Mesodermal cell (in vitro differentiated cells): ENCODE measurements around the gene TMA7B.

Experiments used
- H3K27ac ChIP-seq: 2 replicates; pipeline ENCODE4 v1.7.0; 2013; ENCODE audit warnings: mild to moderate bottlenecking, low read depth, low read length, moderate library complexity; ENCODE audit not compliant: severe bottlenecking
- H3K36me3 ChIP-seq: 2 replicates; pipeline ENCODE4 v1.7.1; 2013; ENCODE audit warnings: mild to moderate bottlenecking, low read length, moderate library complexity; ENCODE audit not compliant: control insufficient read depth, insufficient read depth
- H3K4me1 ChIP-seq: one replicate; pipeline ENCODE4 v1.7.1; 2013; ENCODE audit warnings: mild to moderate bottlenecking, low read length; ENCODE audit not compliant: insufficient read depth, control insufficient read depth, poor library complexity, severe bottlenecking
- H3K4me3 ChIP-seq: 2 replicates; pipeline ENCODE4 v1.7.0; 2013; ENCODE audit warnings: low read length, control low read depth, mild to moderate bottlenecking; ENCODE audit not compliant: insufficient read depth, poor library complexity, severe bottlenecking; ENCODE audit errors: extremely low read depth
- H3K9me3 ChIP-seq: 2 replicates; pipeline ENCODE4 v1.7.1; 2013; ENCODE audit warnings: mild to moderate bottlenecking, low read length, moderate library complexity; ENCODE audit not compliant: control insufficient read depth
- WGBS, 2 experiments: methylation state at CpG; one replicate each; pipeline ENCODE4 v1.1.5; 2013; ENCODE audit warnings: missing lambda C conversion rate in 2 of 2; ENCODE audit not compliant: insufficient coverage in 2 of 2; 5-methylcytosine and 5-hydroxymethylcytosine counted together

Gene TMA7B

GRCh38 chr22:39994566-39995392 is 34.6 kb downstream of the TMA7B start, which contains the start of gene FAM83F:
Gene FAM83F (plus strand): TSS chr22:39994954. CDS start chr22:39995043, 89 bp downstream.
- Histone ChIP-seq H3K36me3 (no peaks in the 10 kb centered on the region), H3K4me3 (peak within 1 kb of the TSS; percentile 5), H3K27ac (no peak within 1 kb of the TSS), H3K9me3 (no peaks in the 10 kb centered on the region), H3K4me1 (peaks cover 25% of the 10 kb centered on the region)
- WGBS, 2 experiments = 18% methylated on average over 107 of the region's 115 CpGs

DNA sequence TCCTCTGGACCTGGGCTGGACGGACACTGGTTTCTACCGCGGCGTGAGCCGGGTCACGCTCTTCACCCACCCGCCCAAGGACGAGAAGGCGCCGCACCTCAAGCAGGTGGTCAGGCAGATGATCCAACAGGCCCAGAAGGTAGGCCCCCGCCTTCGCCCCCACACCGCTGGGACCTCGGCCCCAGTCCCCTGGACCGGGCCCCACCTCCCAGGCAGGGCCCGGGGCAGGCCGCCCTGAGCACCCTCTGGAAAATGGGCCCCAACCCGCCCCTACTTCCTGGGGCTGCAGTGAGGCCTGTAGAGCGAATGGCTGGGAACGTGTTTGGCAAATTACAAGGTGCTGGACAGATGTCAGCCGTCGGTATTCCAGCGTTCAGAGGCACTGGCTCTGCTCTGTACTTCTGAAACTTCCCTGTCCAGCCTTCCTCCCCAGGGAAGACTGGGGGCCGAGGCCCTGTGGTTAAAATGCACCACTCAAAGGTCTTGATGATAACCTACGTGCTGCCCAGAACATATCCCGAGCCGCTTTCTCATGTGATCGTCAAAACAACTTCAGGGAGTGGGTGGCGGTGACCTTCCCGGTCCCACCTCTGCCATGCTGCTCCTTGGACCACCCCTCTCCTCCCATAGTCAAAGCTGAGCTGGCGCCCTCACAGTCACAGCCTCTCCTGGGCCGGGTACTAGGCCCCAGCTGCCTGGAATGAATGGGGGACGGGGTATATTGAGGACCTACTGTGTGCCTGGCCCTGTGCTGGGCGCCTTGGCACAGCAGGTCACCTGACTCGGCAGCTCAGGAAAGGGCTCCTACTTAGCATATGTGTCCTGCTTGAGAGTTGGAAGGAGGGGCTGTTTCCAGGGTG is 35.4 kb downstream of the TMA7B start:
- H3K9me3 ChIP-seq = no peaks in the 10 kb centered on the region
- peaks cover 29% of the 10 kb centered on the region for H3K4me1 ChIP-seq
- peak overlapping the region; percentile 5 for H3K4me3 ChIP-seq
- H3K36me3 ChIP-seq = no peaks in the 10 kb centered on the region
- no peak overlapping the region for H3K27ac ChIP-seq
- WGBS, 2 experiments = 81 to 85% methylated on average over 31 to 34 of the region's 35 CpGs

DNA sequence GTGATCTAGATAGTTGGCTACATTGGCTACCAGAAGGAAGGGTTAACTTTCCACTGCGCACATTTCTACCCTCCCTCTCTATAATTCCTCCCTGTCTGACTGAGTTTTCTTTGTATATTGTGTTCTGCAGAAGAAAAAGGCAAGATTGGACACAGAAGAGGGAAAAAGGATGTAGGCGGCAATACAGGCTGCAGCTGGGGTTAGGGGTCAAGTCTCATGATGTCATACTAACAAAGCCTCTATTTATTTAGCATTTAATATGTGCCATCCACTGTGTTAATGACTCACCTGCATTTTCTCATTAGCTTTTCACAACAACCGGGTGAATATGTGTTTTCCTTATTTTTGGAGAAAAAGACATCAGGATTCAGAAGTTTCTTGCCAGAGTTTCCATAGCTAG is 36.5 kb downstream of the TMA7B start:
- H3K36me3 ChIP-seq = no peaks in the 10 kb centered on the region
- no peak overlapping the region for H3K4me3 ChIP-seq
- no CpG with 5 or more reads among the region's 3 CpGs for WGBS, 2 experiments
- no peak overlapping the region for H3K27ac ChIP-seq
- H3K4me1 ChIP-seq = peaks cover 38% of the 10 kb centered on the region
- H3K9me3 ChIP-seq = no peaks in the 10 kb centered on the region

- Histone ChIP-seq H3K9me3 (no peaks in the 10 kb centered on the region), H3K36me3 (no peaks in the 10 kb centered on the region), H3K4me3 (no peak overlapping the region), H3K27ac (no peak overlapping the region), H3K4me1 (peaks cover 40% of the 10 kb centered on the region)
- WGBS, 2 experiments = 75 to 77% methylated on average over 3 of the region's 3 CpGs
Observed at GRCh38 chr22:39997421-39997820, 37.2 kb downstream of the TMA7B start.

DNA sequence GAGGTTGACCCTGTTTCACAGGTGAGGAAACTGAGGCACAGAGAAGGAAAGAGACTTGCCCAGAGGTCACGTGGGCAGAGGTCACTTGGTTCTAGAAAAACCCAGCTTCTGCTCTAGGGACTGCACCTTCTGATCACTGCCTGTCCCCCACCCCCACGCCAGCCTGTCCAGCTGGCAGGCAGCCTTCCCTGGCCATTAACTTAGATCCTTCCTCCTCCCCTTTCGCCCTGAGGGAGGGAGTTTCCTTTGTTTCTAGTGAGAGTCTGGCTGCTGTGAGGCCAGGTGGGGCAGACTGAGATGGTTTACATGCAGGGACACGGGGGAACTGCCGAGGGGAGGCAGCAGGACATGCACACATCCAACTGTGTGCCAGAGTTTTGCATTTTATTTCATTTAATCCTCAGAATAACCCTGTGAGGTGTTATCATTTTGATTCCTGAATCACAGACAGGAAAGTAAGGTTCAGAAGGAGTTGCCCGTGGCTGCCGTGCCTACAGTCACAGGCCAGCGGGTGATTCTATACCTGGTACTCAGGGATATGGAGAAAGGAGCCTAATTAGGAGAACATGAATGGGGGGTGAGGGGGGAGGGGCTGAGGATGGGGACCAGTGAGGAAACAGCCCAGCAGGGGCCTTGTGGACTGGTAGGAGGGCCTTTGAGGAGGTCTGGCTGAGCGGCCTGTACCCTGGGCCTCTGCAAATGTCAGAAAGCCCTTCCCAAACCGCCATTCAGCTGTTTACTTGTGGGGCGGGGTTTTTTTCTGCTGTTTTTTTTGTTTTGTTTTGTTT is 37.9 kb downstream of the TMA7B start:
- Histone ChIP-seq H3K36me3 (no peaks in the 10 kb centered on the region), H3K9me3 (no peaks in the 10 kb centered on the region), H3K4me3 (no peak overlapping the region), H3K4me1 (peaks cover 40% of the 10 kb centered on the region), H3K27ac (no peak overlapping the region)
- WGBS, 2 experiments = 22 to 27% methylated on average over 5 to 7 of the region's 11 CpGs

DNA sequence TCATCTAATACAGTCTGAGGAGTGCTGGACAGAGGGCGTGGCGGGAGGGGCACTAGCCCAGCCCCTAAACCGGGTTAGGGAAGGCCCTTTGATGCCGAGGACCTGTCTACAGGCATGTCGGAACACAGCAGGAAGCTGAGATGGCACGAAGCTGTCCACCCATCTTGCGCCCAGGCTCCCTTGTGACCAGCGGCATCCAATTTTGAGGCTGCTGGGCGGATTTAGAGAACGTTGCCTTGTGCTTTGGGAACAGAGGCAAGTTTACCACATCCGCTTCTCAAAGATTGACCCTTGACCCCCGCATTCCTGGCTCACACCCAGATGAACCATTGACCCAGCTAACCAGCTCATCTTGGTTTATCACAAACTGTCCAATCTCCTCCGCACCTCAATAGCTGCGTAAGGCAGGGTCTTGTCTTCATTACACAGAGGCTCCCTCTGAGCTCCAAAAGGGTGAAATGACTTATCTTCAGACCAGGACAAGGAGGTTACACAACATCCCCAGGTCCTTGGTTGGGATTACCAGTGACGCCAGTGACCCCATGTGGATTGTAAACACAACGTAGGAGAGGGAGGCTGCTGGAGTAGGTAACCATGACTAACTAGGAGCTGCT is 39.1 kb downstream of the TMA7B start:
- no peaks in the 10 kb centered on the region for H3K36me3 ChIP-seq
- H3K4me3 ChIP-seq = no peak overlapping the region
- H3K4me1 ChIP-seq = peaks cover 40% of the 10 kb centered on the region
- 78 to 83% methylated on average over 16 of the region's 16 CpGs for WGBS, 2 experiments
- H3K27ac ChIP-seq = no peak overlapping the region
- H3K9me3 ChIP-seq = no peaks in the 10 kb centered on the region

GRCh38 chr22:40000171-40000570 is 40.0 kb downstream of the TMA7B start:
- Histone ChIP-seq H3K4me1 (peaks cover 40% of the 10 kb centered on the region), H3K9me3 (no peaks in the 10 kb centered on the region), H3K4me3 (no peak overlapping the region), H3K36me3 (no peaks in the 10 kb centered on the region), H3K27ac (no peak overlapping the region)
- WGBS, 2 experiments = 92 to 100% methylated on average over 3 to 4 of the region's 5 CpGs

GRCh38 chr22:40001106-40001505 is 40.9 kb downstream of the TMA7B start:
- Histone ChIP-seq H3K4me3 (no peak overlapping the region), H3K9me3 (no peaks in the 10 kb centered on the region), H3K27ac (no peak overlapping the region), H3K4me1 (peaks cover 40% of the 10 kb centered on the region), H3K36me3 (no peaks in the 10 kb centered on the region)
- WGBS, 2 experiments = 91 to 92% methylated on average over 4 of the region's 4 CpGs

GRCh38 chr22:40001800-40002577 is 41.8 kb downstream of the TMA7B start:
- H3K4me3 ChIP-seq = no peak overlapping the region
- WGBS, 2 experiments = 82 to 86% methylated on average over 10 to 12 of the region's 14 CpGs
- H3K9me3 ChIP-seq = no peaks in the 10 kb centered on the region
- no peak overlapping the region for H3K27ac ChIP-seq
- H3K36me3 ChIP-seq = no peaks in the 10 kb centered on the region
- peaks cover 40% of the 10 kb centered on the region for H3K4me1 ChIP-seq
